ENCODE results near the gene PDYN. TPM values are rescaled to one million over a fixed set of nuclear protein-coding genes. Genes with fewer than 3 reads are reported as not detected.
A peak's percentile ranks its signal among the peaks of the same experiment; 100 is the strongest.

Gene PDYN
- total and polyA plus RNA-seq, 5 donors: not detected

- Histone ChIP-seq H3K27me3 (ENCODE audit: control insufficient read depth, insufficient read depth) (no peaks in the 10 kb centered on the region), H3K4me1 (ENCODE audit: control insufficient read depth, insufficient read depth, low read length) (peaks cover 14% of the 10 kb centered on the region), H3K4me3 (ENCODE audit: low read length) (no peak overlapping the region), H3K27ac (ENCODE audit: low read length) (peak overlapping the region; percentile 27), H3K9me3 (ENCODE audit: control insufficient read depth, low read length) (no peaks in the 10 kb centered on the region)
- WGBS: 19% methylated on average over 1 of the region's 1 CpG
- ATAC-seq: peak; percentile 44 to 51
- intact Hi-C loops (cut with DNase I): no loop called here
- DNase-seq: no peak
Observed at GRCh38 chr20:1934156-1934555, 59.7 kb downstream of the PDYN start.

- no peaks in the 10 kb centered on the region for H3K27me3 ChIP-seq (ENCODE audit: control insufficient read depth, insufficient read depth)
- DNase-seq (peak; percentile 88 to 91 (median 89)), ATAC-seq (peak; percentile 71 to 72)
- WGBS: 30% methylated on average over 9 of the region's 9 CpGs
- H3K4me1 ChIP-seq (ENCODE audit: control insufficient read depth, insufficient read depth, low read length): peaks cover 16% of the 10 kb centered on the region
- no peaks in the 10 kb centered on the region for H3K9me3 ChIP-seq (ENCODE audit: control insufficient read depth, low read length)
- intact Hi-C loops (cut with DNase I): no loop called here
- peak overlapping the region; percentile 65 for H3K27ac ChIP-seq (ENCODE audit: low read length)
- H3K4me3 ChIP-seq (ENCODE audit: low read length): no peak overlapping the region
Observed at GRCh38 chr20:1933465-1933870, 60.4 kb downstream of the PDYN start.

DNA sequence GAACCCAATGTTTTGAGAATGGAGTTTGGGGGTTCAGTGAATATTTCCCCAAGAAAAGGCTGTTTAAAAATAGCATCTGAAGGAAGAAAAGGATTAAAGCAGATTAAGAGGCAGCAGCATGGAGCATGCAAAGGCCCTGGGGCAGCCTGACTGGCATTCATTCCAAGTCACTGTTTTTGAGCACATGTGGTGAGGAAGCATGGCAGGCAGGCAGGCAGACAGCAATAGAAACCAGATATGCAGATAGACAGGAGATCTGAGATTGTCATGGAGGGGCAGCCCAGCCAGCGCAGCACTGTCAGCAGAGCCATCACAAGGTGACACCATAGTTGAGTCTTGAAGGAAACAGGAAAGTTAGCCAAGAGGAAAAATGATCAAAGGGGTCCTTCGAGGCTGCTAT, 60.9 kb downstream of the PDYN start:
- intact Hi-C loops (cut with DNase I): no loop called here
- no peak for ATAC-seq
- Histone ChIP-seq H3K4me1 (ENCODE audit: control insufficient read depth, insufficient read depth, low read length) (peaks cover 18% of the 10 kb centered on the region), H3K27ac (ENCODE audit: low read length) (peak overlapping the region; percentile 4), H3K27me3 (ENCODE audit: control insufficient read depth, insufficient read depth) (no peaks in the 10 kb centered on the region), H3K4me3 (ENCODE audit: low read length) (no peak overlapping the region), H3K9me3 (ENCODE audit: control insufficient read depth, low read length) (no peaks in the 10 kb centered on the region)
- 56% methylated on average over 2 of the region's 2 CpGs for WGBS
- DNase-seq: no peak

DNA sequence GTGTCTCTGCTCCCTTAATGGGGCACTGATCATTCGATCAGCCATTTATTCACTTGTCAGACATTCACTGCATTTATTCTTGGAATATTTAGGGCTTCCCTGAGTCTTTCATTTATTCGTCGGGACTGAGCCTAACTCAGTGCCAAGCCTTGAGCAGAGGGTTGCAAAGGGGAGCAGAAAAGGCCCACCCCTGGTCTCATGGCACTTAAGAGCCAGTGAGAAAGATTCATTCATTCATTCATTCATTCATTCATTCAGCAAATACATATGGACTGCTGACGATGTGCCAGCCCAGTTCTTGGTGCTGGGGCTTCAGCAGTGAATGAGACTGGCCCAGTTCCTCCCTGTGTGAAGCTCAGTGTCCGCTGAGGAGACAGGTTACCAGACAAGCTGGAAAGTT, 62.0 kb downstream of the PDYN start:
- Histone ChIP-seq H3K27me3 (ENCODE audit: control insufficient read depth, insufficient read depth) (no peaks in the 10 kb centered on the region), H3K9me3 (ENCODE audit: control insufficient read depth, low read length) (no peaks in the 10 kb centered on the region), H3K4me1 (ENCODE audit: control insufficient read depth, insufficient read depth, low read length) (peaks cover 18% of the 10 kb centered on the region), H3K4me3 (ENCODE audit: low read length) (no peak overlapping the region), H3K27ac (ENCODE audit: low read length) (no peak overlapping the region)
- intact Hi-C loops (cut with DNase I): no loop called here
- DNase-seq (no peak), ATAC-seq (no peak)
- 74% methylated on average over 5 of the region's 5 CpGs for WGBS

DNA sequence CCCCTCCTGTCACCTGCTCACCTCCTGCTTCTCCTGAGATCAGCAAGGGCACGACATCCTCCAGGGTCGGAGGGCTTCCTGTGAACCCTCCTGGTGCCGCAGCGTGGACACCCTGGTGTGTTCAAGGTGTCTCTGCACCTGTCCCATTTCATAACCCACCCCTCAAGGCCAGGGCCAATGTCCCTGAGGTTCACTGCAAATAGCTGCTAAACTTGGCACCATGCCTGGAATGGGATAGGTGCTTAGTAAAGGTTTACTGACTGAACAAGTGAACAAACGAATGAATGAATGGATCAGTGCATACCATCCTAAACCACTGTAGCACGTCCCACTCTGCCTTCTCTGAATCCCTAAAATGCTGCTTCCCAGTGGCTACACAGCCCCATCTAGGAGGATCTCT, 63.7 kb downstream of the PDYN start:
- no peak overlapping the region for H3K27ac ChIP-seq (ENCODE audit: low read length)
- no peaks in the 10 kb centered on the region for H3K27me3 ChIP-seq (ENCODE audit: control insufficient read depth, insufficient read depth)
- peaks cover 11% of the 10 kb centered on the region for H3K4me1 ChIP-seq (ENCODE audit: control insufficient read depth, insufficient read depth, low read length)
- H3K9me3 ChIP-seq (ENCODE audit: control insufficient read depth, low read length): no peaks in the 10 kb centered on the region
- DNase-seq (no peak), ATAC-seq (no peak)
- H3K4me3 ChIP-seq (ENCODE audit: low read length): no peak overlapping the region
- intact Hi-C loops (cut with DNase I): no loop called here
- WGBS: 80% methylated on average over 6 of the region's 6 CpGs

- 70% methylated on average over 3 of the region's 3 CpGs for WGBS
Observed at GRCh38 chr20:1929460-1929859, 64.4 kb downstream of the PDYN start.

DNA sequence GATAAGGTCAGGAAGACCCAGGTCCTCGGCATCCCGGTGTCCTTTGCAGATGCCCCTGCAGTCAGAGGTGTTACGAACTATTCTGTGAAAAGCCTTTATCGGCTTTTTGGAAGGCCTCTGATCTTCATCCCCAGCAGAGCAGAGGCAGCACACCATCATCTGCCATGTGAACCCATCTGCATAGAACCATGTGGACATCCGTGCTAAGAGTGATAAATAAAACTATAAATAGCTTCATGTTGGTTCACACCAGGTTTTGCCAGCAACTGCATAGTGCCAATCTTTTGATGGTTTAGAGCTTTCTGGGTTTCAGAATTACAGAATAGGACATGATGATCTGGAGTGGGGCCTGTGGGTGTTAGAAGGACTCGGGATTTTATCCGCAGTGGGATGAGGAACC, 65.1 kb downstream of the PDYN start:
- no peak for ATAC-seq
- Histone ChIP-seq H3K4me3 (ENCODE audit: low read length) (no peak overlapping the region), H3K9me3 (ENCODE audit: control insufficient read depth, low read length) (no peaks in the 10 kb centered on the region), H3K4me1 (ENCODE audit: control insufficient read depth, insufficient read depth, low read length) (peaks cover 7% of the 10 kb centered on the region), H3K27me3 (ENCODE audit: control insufficient read depth, insufficient read depth) (no peaks in the 10 kb centered on the region), H3K27ac (ENCODE audit: low read length) (peak overlapping the region; percentile 20)
- 57% methylated on average over 7 of the region's 7 CpGs for WGBS
- DNase-seq: no peak
- intact Hi-C loops (cut with DNase I): no loop called here

More at GRCh38 chr20:1929460-1929859, 64.4 kb downstream of the PDYN start:
- peaks cover 7% of the 10 kb centered on the region for H3K4me1 ChIP-seq (ENCODE audit: control insufficient read depth, insufficient read depth, low read length)
- H3K9me3 ChIP-seq (ENCODE audit: control insufficient read depth, low read length): no peaks in the 10 kb centered on the region
- no peaks in the 10 kb centered on the region for H3K27me3 ChIP-seq (ENCODE audit: control insufficient read depth, insufficient read depth)
- H3K4me3 ChIP-seq (ENCODE audit: low read length): no peak overlapping the region
- intact Hi-C loops (cut with DNase I): no loop called here
- H3K27ac ChIP-seq (ENCODE audit: low read length): peak overlapping the region; percentile 20
- no peak for DNase-seq
- ATAC-seq: no peak

Other genes starting within 250 kb of the PDYN start
- gene SIRPA, start 98.7 kb downstream of the PDYN start, total RNA-seq: 10 to 100 TPM; 28.1 to 45.2 (median 34.7) TPM
- 19.5 TPM for gene SIRPA, start 98.7 kb downstream of the PDYN start, polyA plus RNA-seq
- 10 to 100 TPM; 10.8 to 16.5 (median 12.7) TPM for gene STK35, start 107.8 kb upstream of the PDYN start, total RNA-seq
- 7.8 TPM for gene STK35, start 107.8 kb upstream of the PDYN start, polyA plus RNA-seq